Astrocyte (in vitro differentiated cells and primary cell): ENCODE measurements around the gene LORICRIN. TPM values are rescaled to one million over a fixed set of nuclear protein-coding genes. Genes with fewer than 3 reads are reported as not detected.

Experiments used
- DNase-seq: peaks from one replicate; pipeline ENCODE4 v3.0.0-alpha.2; 2010; ENCODE audit warnings: low read depth
- FAIRE-seq: peaks from 2 replicates; lab custom pipeline; 2011; peaks lifted over from hg19 to GRCh38; lab: Jason Lieb, UNC
- H2AFZ ChIP-seq: 2 replicates; pipeline ENCODE4 v1.6.0; 2012; ENCODE audit warnings: low read depth, low read length, inconsistent platforms
- H3K27ac ChIP-seq: 2 replicates; pipeline ENCODE4 v1.5.1; 2011; ENCODE audit warnings: low read depth, low read length, inconsistent platforms
- H3K27me3 ChIP-seq: 2 replicates; pipeline ENCODE4 v1.6.0; 2011; ENCODE audit warnings: low read length, inconsistent platforms; ENCODE audit not compliant: insufficient read depth
- H3K36me3 ChIP-seq: 2 replicates; pipeline ENCODE4 v1.5.1; 2011; ENCODE audit warnings: low read length, inconsistent platforms; ENCODE audit not compliant: insufficient read depth
- H3K4me1 ChIP-seq: 2 replicates; pipeline ENCODE4 v1.5.1; 2011; ENCODE audit warnings: low read length, inconsistent platforms; ENCODE audit not compliant: insufficient read depth
- H3K4me2 ChIP-seq: 2 replicates; pipeline ENCODE4 v1.6.0; 2012; ENCODE audit warnings: low read length, inconsistent platforms
- H3K4me3 ChIP-seq: 2 replicates; pipeline ENCODE4 v1.5.1; 2011; ENCODE audit warnings: low read depth, mild to moderate bottlenecking, low read length, inconsistent platforms; ENCODE audit not compliant: insufficient read depth
- H3K79me2 ChIP-seq: 2 replicates; pipeline ENCODE4 v1.6.0; 2012; ENCODE audit warnings: mild to moderate bottlenecking, low read length, inconsistent platforms; ENCODE audit not compliant: insufficient read depth
- H3K9ac ChIP-seq: 2 replicates; pipeline ENCODE4 v1.6.0; 2012; ENCODE audit warnings: mild to moderate bottlenecking, low read length, inconsistent platforms
- H3K9me3 ChIP-seq: 2 replicates; pipeline ENCODE4 v1.5.1; 2012; ENCODE audit warnings: low read depth, mild to moderate bottlenecking, low read length, inconsistent platforms; ENCODE audit not compliant: insufficient read depth
- H4K20me1 ChIP-seq: 2 replicates; pipeline ENCODE4 v1.6.0; 2012; ENCODE audit warnings: low read length, inconsistent platforms; ENCODE audit not compliant: insufficient read depth
- H3K27ac Mint-ChIP-seq: one replicate; pipeline ENCODE4 v1.8.0; 2021; ENCODE audit warnings: mild to moderate bottlenecking, mixed read lengths; ENCODE audit not compliant: unreplicated experiment
- H3K27me3 Mint-ChIP-seq: one replicate; pipeline ENCODE4 v1.8.0; 2021; ENCODE audit warnings: low read depth, mixed read lengths; ENCODE audit not compliant: unreplicated experiment
- H3K36me3 Mint-ChIP-seq: one replicate; pipeline ENCODE4 v1.8.0; 2021; ENCODE audit warnings: low read depth, mixed read lengths; ENCODE audit not compliant: unreplicated experiment
- H3K4me1 Mint-ChIP-seq: one replicate; pipeline ENCODE4 v1.8.0; 2021; ENCODE audit warnings: low read depth, mixed read lengths; ENCODE audit not compliant: unreplicated experiment
- H3K4me3 Mint-ChIP-seq: one replicate; pipeline ENCODE4 v1.8.0; 2021; ENCODE audit warnings: mild to moderate bottlenecking, moderate library complexity, mixed read lengths; ENCODE audit not compliant: unreplicated experiment
- H3K9me3 Mint-ChIP-seq: one replicate; pipeline ENCODE4 v1.8.0; 2021; ENCODE audit warnings: mild to moderate bottlenecking, mixed read lengths; ENCODE audit not compliant: unreplicated experiment
- EZH2 ChIP-seq: IDR thresholded peaks from 2 replicates; pipeline ENCODE4 v1.6.1; 2012; ENCODE audit warnings: mild to moderate bottlenecking, low read length, inconsistent platforms; ENCODE audit not compliant: insufficient read depth
- total RNA-seq: library from RNA; stranded (reverse); gene quantifications from 2 replicates; pipeline ENCODE4 v1.2.1, GENCODE V29; 2021
- TF ChIP-seq, protein P1 (sequence below): IDR thresholded peaks from 2 replicates; pipeline ENCODE4 v1.5.1; 2011; ENCODE audit warnings: low read depth, mild to moderate bottlenecking, inconsistent platforms, low read length, moderate library complexity; ENCODE audit not compliant: insufficient read depth

LORICRIN gene
- total RNA-seq, 1 donor from 2014 or later = not detected

DNA sequence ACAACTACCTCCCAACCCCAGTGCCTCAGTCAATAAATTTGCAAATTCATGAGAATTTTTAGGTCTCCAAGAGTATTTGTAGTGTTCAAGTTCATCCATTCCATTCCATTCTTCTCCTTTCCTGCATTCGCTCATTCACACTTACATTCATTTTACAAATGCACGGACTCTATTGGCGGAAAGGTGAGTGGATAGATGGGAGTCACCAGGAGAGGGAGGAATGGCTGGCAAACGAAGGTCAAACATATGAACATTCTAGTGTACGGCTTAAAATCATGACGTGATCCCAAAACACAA, 2.5 kb downstream of the LORICRIN start:
- Histone ChIP-seq H3K4me2 (peak overlapping the region; percentile 82), H3K4me3 (peak overlapping the region; percentile 33), H4K20me1 (no peaks in the 10 kb centered on the region), H3K27me3 (peaks cover 39% of the 10 kb centered on the region), H3K36me3 (no peaks in the 10 kb centered on the region), H3K9me3 (no peaks in the 10 kb centered on the region), H2AFZ (peak overlapping the region; percentile 47), H3K4me1 (peaks cover 5% of the 10 kb centered on the region), H3K9ac (no peak overlapping the region), H3K79me2 (no peaks in the 10 kb centered on the region), H3K27ac (no peak overlapping the region)
- Mint-ChIP-seq H3K27me3 (peaks cover 26% of the 10 kb centered on the region), H3K27ac (no peak overlapping the region), H3K4me1 (peaks cover 7% of the 10 kb centered on the region), H3K9me3 (no peaks in the 10 kb centered on the region), H3K36me3 (no peaks in the 10 kb centered on the region), H3K4me3 (peak overlapping the region; percentile 58)
- no peak for FAIRE-seq
- TF ChIP-seq, protein P1, sequence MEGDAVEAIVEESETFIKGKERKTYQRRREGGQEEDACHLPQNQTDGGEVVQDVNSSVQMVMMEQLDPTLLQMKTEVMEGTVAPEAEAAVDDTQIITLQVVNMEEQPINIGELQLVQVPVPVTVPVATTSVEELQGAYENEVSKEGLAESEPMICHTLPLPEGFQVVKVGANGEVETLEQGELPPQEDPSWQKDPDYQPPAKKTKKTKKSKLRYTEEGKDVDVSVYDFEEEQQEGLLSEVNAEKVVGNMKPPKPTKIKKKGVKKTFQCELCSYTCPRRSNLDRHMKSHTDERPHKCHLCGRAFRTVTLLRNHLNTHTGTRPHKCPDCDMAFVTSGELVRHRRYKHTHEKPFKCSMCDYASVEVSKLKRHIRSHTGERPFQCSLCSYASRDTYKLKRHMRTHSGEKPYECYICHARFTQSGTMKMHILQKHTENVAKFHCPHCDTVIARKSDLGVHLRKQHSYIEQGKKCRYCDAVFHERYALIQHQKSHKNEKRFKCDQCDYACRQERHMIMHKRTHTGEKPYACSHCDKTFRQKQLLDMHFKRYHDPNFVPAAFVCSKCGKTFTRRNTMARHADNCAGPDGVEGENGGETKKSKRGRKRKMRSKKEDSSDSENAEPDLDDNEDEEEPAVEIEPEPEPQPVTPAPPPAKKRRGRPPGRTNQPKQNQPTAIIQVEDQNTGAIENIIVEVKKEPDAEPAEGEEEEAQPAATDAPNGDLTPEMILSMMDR = no peak
- TF ChIP-seq EZH2 = no peak
- DNase-seq = no peak

DNA sequence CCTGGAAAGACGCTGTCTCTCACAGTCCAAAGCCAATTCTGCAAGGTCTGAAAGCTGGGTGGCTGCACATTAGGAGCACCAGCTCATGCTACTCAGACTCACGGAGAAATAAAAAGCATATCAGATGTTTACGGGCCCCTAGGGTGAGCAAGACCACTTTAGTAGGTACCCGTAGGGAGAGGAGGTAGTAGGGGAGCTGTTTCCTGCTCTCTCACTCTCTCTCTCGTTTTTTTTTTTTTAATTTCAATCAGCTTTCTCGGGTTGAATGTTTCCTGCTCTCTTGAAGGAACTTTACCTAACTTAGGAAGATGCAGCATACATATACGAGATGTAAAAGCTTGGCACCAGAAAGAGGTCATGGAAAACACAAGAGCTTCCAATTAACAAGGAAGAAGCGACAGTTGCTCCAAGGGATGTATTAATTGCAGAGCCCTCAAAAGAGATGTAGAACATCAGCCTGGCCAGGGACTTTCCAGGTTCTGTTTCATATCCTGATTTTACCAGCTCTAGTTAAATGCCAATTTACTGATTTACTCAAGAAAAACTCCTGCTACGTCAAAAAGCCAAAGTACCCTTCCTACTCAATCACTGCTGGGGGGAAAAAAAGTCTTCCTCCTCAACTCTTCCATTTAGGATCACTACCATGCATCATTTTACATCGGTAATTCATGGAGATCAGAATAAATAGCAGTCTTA, 3.1 kb downstream of the LORICRIN start:
- H3K27ac Mint-ChIP-seq = no peak overlapping the region
- no peak overlapping the region for H3K4me3 ChIP-seq
- H3K9me3 Mint-ChIP-seq = no peaks in the 10 kb centered on the region
- DNase-seq = no peak
- no peaks in the 10 kb centered on the region for H3K36me3 ChIP-seq
- H2AFZ ChIP-seq = no peak overlapping the region
- H4K20me1 ChIP-seq = no peaks in the 10 kb centered on the region
- peaks cover 39% of the 10 kb centered on the region for H3K27me3 ChIP-seq
- H3K9me3 ChIP-seq = no peaks in the 10 kb centered on the region
- H3K4me1 ChIP-seq = peaks cover 5% of the 10 kb centered on the region
- no peaks in the 10 kb centered on the region for H3K36me3 Mint-ChIP-seq
- no peak for TF ChIP-seq EZH2
- TF ChIP-seq, protein P1 = no peak
- peak overlapping the region; percentile 82 for H3K4me2 ChIP-seq
- H3K9ac ChIP-seq = no peak overlapping the region
- no peak for FAIRE-seq
- peak overlapping the region; percentile 58 for H3K4me3 Mint-ChIP-seq
- H3K27me3 Mint-ChIP-seq = peaks cover 26% of the 10 kb centered on the region
- H3K79me2 ChIP-seq = no peaks in the 10 kb centered on the region
- no peak overlapping the region for H3K27ac ChIP-seq
- H3K4me1 Mint-ChIP-seq = peaks cover 7% of the 10 kb centered on the region

DNA sequence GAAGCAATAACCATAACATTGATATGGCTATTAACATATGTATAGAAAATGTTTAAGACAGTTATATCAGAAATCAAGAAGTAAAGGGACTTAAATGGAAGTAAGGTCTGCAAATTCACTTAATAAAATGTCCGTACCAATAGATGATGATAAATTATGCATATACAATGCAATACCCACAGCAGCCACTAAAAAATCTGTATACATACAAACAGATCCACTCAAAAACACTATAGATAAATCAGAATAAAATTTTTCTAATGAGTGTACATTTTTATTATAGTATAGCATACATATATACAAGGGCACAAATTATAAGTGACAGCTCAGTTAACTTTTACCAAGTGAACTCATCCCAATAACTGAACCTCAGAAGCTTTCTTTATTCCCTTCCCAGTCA, 6.0 kb downstream of the LORICRIN start:
- Histone ChIP-seq H3K4me2 (no peak overlapping the region), H2AFZ (no peak overlapping the region), H3K4me1 (peaks cover 5% of the 10 kb centered on the region), H3K27me3 (peaks cover 33% of the 10 kb centered on the region), H3K9me3 (no peaks in the 10 kb centered on the region), H3K36me3 (no peaks in the 10 kb centered on the region), H3K79me2 (no peaks in the 10 kb centered on the region), H3K4me3 (no peak overlapping the region), H3K27ac (no peak overlapping the region), H3K9ac (no peak overlapping the region), H4K20me1 (no peaks in the 10 kb centered on the region)
- Mint-ChIP-seq H3K27me3 (peaks cover 19% of the 10 kb centered on the region), H3K4me1 (peaks cover 3% of the 10 kb centered on the region), H3K27ac (no peak overlapping the region), H3K4me3 (no peak overlapping the region), H3K36me3 (no peaks in the 10 kb centered on the region), H3K9me3 (no peaks in the 10 kb centered on the region)
- FAIRE-seq (no peak), DNase-seq (no peak)
- no peak for TF ChIP-seq EZH2
- TF ChIP-seq, protein P1 = no peak
